Amniotic epithelial cell (primary cell): ENCODE measurements around the gene PLXNA3.
A peak's percentile ranks its signal among the peaks of the same experiment; 100 is the strongest.
"Not testable (repeated sequence)": the region's sequence is repeated elsewhere in the genome, so short reads cannot be mapped to it uniquely, and the experiment has no call there.

ENCODE experiments used
- DNase-seq: peaks from one replicate; pipeline ENCODE4 v3.0.0-alpha.2; 2010; ENCODE audit warnings: low read depth

Gene PLXNA3

DNA sequence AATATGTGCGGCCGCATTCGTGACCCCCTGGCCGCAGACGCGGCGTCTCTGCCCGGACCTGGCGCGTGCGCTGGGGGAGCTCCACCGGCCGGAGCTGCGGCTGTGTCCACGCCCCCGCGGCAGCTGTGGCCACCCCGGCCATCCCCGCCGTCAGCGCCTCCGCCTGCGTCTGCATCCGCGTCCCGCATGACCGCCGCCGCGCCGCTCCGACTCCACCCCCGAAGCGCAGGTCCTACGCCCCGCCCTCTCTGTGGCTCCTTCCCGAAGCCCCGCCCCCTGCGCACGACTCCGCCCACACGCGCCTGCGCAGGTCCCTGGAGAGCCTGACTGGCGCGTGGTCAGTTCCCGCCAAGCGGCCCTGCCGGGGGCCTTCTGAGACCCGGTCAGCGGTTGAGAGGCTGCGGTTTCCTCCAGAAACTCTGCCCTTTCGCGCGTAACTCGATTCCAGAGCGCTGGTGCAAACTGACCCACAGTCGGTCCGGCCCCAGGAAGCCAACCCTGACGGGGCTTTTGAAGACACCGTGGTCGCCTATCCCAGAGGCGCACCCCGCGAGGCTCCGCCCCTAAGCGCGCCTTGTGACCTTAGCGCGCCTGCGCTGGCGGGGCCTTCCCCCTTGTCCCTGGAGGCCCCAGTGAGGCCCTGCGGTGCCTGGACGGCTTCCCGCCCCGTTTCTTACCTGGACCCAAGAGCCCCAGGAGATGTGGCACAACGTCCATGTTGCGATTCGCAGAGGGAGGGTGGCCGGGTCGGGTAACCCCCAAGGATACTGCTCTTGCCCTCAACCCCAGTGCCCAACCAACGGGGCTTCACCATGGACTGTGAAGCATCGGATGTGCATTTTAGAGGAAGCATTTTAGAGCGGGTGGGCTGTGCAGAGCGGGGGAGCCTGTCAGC, 20.9 kb downstream of the PLXNA3 start, which contains the start of gene LAGE3:
LAGE3 (minus strand) TSS at position 554 of the 895 bp plus-strand sequence; CDS start at position 188, 366 bp downstream.
- DNase-seq = peak; percentile 80

DNA sequence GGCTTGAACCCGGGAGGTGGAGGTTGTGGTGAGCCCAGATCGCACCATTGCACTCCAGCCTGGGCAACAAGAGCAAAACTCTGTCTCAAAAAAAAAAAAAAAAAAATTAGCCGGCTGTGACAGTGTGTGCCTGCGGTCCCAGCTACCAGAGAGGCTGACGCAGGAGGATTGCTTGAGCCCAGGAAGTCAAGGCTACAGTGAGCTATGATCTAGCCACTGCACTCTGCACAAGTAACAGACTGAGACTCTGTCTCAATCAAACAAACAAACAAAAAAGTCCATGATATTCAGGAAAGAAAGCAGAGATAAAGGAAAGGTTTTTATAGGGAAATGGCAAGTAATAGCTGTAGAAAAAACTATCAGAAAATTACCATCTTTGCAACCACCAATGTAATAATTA, 23.1 kb downstream of the PLXNA3 start:
- DNase-seq = no peak

DNA sequence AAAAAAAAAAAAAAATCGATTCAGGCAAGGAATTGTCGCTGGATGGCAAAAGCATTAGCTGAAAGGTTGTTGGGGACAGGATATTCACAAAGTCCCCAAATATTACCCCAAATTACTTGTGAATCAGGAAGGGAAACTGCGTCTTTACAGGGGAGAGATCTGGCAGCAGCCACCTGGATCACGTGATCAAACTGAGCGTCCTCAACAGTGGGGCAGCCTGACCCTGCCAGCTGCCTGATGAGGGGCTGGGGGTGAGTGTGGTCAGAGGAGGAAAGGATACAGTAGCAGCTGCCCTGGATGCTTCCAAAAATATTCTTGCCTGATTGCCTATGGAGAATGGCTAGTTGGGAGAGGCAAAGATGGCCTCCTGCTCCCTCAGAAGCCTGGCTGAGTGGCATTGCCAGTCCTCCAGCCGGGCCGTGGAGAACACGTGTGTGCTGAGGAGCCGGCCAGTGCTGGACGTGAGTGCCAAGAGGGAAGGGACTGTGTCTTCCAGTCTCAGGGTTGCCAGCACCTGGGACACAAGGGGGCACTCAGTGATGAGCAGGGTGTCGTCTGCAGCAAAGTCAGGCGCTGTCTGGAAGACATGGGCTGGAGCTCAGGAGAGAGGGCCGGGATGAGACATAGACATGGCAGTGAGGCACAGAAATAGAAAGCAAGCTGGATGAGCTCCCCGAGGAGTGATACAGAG, 24.0 kb downstream of the PLXNA3 start:
- no peak for DNase-seq

DNA sequence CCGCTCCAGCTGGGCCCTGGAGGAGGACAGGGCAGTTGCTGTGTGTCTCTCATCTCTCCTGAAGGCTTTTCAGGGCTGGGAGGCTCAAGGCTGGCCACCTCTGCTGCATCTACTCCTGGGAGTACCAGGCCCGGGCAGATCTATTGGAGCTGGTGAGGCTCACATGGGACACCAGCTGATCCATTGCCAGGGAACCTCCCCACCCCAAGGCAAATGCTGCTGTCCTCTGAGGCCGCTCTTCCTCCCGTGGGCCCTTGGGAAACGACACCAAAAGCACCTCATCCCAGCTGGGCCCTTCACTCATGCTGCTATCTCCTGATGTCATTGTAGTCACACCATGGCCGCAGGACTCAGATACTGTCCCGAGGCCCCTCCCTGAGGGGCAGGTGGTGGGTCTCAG, 24.7 kb downstream of the PLXNA3 start:
- DNase-seq = no peak

DNA sequence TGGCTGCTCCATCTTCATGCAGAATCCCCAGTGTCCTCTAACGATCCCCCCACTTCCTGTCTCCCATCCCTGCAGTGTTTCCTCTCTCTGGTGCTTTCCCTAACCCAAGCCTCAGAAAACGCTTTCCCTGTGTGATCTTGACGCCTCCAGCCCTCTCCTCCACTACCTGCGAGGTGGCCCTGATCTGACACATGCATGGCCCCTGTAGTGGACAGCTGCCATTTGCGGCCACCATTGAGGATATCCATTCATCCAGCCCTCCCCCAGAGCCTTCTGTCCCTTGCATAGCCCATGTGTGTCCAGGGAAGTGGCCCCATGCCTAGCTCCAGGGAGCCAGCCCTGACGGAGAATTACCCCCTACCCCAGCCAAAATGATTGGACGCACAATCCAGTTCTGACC, 25.2 kb downstream of the PLXNA3 start:
- no peak for DNase-seq

DNA sequence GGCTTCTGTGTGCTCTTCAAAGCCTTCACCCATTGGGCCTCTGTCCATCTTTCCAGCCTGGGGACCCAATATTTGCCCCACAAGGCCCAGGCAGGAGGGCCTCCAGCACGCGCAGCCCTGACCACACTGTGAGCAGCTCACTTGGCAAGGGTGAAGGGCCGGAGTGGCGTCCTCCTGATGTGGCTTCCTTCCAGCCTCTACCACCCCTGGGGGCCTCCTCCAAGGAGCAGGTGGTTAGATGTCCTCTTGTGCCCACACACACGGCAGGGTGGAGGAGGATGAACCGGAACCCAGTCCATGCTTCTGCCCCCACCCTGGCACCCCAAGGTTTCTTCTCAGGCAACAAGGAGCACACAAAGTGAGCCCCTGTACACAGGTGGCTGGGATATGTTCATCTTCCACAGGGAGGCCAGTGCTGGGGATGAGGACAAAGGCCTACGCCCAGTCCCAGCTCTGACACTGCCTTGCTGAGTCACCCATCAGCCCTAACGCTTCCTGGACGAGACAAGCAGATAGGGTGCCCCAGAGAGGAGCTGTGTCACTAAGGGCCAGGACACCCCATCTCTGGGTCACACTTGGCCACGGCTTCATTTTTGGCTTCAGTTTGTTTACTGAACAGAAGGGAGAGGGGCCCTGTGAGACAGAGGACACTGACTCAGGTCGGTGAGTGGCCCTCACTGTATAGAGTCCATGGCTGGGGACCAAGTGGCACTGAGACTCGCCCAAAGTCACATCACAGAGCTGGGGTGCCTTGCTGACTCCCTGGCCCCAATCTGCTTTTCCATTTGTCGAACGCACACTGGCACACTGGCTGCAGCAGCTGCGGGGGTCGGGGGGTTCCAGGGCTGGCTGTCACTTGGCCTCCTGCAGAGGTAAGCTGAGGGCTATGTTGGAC, 26.4 kb downstream of the PLXNA3 start:
- DNase-seq = no peak

DNA sequence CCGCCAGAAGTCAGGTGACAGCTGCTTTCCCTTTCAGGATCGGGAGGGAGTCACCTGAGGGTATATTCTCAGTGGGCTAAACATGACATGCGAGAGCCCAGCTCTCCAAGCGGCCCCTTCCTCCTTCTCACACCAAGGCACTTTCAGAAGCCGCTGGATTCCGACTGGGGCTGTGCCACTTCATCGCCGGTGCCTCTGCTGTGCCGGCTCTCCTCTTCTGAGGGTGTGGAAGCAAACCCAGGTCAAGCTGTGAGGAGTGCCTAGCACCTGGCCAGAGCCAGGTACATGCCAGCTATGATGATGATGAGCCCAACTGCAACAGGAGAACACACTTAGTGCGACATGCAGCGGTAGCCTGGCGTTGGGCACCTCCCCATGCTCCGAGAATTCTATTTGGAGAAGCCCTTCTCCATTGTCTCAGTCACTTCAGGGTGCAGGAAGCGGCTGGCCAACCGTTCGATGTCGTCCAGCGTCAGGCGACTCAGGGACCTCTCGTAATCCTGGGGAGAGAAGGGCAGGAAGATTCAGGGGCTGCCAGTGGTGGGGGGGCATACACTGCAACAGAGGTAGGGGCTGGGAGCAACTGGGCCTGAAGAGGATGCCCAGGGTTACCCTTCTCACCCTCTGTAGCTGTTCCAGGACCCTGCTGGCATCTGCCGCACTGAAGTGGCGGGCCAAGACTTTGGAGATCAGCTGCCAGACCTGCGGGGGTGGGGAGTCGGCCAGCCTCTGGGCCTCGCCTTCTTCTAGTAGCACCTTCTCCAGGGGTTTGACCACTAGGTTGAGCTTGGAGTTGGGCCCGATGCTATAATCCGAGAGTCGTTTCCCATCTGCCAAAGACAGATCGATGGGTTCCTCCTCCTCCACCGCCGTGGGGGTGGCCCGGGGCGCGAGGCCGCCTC, 27.3 kb downstream of the PLXNA3 start:
- DNase-seq = no peak

DNA sequence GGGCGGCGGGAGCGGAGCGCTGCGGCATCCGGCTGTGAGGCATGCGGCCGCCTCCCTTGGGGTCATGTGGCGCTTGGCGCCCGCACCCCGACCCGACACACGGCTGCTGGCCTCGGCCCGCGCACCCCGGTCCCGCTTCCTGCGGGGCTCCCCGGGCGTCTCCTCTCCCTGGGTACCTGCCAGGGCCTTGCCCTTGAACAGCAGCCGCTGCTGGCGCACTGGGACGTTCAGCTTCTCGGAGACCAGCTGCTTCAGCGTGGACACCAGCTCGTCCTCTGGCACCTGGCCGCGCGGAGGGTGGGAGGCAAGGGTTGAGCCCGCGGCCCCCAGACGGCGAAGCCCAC, 27.9 kb downstream of the PLXNA3 start:
- no peak for DNase-seq

DNA sequence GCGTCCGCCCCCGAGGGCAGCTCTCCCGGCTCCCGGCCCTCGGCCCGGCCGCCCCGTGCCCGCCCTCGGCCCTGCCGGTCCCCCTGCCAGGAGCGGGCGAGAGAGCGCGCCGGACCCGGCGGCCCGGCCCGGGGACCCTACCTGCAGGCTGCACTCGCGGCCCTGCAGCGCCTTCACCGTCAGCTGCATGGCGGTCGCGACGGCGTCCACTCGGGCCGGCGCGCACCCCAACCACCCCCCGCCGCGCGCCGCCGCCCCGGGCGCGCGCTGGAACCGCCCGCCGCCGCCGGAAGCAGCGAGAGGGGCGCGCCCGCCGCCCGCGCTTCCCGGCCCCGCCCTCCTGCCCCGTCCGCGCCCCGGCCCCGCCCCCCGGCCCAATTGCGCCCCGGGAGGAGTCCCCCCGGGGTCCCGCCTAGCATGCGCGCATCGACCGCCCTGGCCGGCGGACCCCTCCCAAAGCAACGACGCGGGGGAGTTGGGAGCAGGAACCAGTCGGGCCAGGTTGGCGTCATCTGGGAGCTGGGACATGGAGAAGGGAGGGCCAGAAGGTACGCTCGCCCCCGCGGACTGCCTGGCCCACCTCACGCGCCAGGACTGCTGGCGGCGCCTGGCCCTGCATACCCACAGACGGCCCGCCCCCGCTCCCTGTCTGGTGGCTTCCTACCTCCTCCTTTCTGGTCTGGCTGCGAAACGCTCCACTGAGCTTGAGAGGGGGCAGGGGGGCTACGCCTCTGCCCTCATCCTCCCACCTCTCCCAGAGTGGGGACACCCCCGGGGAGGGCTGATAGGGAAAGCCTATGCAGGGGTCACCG, 28.5 kb downstream of the PLXNA3 start, which contains the start of gene UBL4A:
UBL4A (minus strand) TSS at position 220 of the 812 bp plus-strand sequence; CDS start at position 189, 31 bp downstream.
- DNase-seq = peak; percentile 80

DNA sequence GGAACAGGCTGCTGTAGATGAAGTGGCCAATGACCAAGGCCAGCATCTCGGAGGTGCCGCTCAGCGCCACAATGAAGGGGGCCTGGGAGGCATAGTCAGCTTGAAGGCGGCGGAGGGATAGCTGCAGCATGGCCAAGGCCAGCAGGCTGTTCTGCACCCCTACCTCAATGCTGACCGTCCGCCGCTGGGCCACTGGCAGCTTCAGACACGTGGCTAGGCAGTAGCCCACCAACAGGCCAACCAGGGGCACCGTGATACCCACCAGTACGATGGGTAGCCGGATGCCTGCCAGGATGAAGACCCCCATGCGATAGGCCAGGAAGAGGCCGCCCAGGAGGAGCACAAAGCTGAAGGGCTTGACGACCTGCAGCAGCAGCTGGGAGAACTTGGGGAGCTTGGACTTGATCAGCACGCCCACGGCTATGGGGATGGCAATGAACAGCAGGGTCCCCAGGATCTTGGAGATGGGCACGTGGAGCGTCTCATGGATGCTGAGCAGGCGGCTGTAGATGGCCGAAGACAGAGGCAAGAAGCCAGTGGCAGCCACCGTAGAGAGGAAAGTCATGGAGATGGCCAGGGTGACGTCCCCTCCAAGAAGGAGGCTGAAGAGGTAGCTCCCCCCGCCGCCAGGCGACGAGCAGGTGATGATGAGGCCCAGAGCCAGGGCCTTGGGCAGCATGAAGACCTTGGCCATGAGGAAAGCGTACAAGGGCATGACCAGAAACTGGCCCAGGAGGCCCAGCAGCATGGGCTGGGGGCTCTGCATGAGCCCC, 29.6 kb downstream of the PLXNA3 start:
- DNase-seq = no peak

DNA sequence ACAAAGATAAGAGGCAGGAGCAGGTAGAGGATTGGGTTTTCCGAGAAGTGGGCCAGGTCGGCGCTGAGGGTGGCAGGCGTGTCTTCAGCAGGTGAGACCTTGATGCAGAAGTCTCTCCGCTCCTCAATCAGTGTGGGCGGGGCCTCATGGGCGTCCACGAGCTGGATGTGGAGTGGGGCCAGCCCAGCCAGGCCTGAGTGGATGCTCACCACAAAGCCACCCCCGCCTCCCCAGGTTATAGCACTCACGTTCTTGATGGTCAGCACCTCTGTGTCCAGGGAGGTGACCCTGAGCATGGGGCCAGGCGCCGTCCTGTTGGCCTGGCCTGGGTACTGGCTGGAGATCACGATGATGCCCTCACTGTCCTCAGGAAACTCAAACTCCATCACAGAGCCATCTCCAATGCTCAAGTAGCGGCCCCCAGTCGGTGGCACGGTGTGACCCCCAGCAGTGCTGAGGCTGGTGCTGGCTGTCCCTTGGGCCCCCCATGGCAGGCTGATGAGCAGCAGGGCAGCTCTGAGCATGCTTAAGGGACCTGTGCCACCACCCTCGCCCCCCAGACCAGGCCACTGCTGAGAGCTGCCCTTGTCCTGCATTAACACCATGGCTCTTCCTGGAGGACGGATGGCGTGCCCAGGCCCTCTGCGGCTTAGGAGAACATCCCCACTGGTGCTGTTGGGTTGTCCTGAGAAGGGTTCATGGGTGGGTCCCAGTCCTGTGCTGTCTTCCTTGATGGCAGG, 30.4 kb downstream of the PLXNA3 start:
- no peak for DNase-seq

DNA sequence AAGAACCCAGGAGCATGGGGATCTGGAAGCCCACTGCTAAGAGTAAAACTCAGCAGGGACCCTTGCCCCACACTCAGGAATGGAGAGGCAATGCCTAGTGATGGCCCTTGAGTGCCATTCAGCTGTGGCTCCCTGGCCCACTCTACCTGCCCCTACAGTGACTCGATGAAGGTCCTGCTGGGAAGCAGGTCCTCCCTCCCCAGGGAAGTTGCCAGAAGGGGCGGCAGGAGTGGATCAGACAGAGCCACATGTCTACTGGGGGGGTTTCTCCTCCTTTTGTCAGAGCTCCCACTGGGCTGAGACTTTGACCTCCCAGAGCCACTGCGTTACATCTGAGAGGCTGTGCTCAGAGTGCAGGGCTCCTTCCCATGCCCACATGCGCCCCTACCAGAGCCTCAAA, 31.1 kb downstream of the PLXNA3 start:
- DNase-seq = no peak

DNA sequence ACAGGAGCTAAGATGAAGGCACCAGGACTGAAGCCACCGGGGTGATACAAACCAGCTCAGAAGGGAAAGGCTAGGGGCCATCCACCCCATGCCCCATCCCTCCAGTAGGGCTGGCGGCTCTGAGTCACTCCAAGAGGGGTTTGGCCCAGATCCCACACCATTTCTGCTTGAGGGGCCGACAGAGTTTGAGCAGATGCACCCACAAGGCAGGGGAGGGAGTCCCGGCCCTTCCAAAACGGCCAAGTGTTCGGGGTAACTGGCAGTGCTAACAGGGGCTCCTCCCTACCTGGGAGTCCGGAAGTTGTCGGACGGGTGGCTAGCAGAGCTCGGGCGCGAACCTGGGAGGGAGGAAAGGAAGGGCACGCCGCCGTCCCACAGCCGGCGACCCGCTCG, 31.9 kb downstream of the PLXNA3 start:
- peak; percentile 45 for DNase-seq

DNA sequence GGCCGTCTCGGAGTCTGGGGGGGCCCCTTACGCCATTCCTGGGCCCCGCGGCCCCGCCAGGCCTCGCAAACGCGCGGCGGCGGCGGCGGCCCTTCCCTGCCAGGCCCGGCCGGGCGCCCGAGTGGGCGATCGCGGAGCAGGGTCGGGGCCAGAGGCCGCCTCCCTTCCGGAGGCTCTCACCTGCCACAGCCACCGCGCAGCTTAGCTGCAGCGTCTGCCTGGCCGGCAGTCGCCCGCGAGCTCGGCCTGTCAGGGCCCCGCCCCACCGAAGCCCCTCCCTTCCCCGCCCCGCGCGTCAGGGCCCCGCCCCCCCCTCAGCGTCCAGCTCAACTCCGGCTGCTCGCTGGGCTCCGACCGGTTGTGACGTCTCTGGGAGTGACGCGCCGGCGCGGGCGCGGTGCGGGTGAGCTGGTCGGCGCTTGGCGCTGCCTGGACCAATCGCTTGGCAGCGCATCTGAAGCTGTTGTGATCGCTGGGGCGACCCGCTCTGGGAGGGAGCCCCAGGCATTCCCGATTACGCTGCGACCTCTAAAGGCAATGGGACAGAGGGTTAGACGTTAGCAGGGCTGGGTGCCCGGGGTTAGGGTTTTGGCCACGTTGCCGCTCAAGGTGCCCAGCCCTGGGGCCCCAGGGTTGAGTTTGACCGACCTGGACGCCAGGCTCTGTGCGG, 32.5 kb downstream of the PLXNA3 start, which contains the start of gene SLC10A3:
SLC10A3 (minus strand) TSS at position 216 of the 670 bp plus-strand sequence. CDS start 1,689 bp downstream, outside the sequence.
- DNase-seq = peak; percentile 88

DNA sequence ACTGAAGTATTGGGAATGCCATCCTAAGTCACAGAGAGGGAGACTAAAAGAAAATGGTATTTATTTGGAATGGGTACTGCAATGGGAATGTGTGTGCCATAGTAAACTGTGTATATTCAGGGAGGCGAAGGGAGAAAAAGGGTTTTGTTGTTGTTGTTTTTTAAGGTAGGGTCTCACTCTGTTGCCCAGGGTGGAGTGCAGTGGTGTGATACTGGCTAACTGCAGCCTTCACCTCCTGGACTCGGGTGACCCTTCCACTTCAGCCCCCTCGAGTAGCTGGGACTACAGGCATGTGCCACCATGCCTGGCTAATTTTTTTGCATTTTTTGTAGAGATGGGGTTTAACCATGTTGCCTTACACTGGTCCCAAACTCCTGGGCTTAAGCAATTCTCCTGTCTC, 36.6 kb downstream of the PLXNA3 start:
- no peak for DNase-seq

DNA sequence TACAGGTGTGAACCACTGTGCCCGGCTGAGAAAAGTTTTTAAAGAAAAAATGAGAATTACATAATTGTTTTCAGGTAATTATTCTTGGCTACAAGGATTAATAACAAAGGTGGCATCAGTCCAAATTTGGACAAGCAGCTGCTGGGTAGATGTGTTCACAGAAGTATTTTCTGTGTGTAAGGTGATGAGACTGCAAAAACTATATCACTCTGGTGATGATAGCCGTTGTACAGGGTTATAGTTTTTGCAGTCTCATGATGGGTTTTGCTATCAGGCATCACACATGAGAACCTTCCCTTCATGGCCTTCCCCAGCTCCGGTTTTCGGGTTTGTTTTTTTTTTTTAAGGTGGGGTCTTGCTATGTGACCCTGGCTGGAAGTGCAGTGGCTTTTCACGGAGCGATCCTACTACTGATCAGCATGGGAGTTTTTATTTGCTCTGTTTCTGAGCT, 37.4 kb downstream of the PLXNA3 start:
- DNase-seq = no peak

DNA sequence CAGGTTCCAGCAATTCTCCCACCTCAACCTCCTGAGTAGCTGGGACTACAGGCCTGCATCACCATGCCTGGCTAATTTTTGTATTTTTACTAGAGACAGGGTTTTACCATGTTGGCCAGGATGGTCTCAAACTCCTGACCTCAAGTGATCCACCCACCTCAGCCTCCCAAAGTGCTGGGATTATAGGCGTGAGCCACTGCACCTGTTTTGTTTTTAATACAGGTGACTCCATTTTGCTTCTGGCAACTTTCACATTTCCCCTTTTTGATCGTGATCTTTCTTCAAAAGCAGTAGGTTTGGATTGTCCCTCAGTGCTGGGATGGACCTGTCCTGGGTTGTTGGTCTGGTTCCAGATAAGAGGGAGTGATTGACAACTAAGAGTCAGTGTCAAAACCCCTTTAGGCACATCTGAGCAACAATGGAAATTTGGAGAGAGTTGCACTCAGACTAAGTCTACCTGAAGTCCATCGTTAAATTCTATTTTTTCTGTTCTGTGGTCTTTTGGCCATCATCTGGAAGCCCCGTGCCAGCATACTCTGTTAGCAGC, 38.6 kb downstream of the PLXNA3 start:
- not testable (repeated sequence) for DNase-seq

DNA sequence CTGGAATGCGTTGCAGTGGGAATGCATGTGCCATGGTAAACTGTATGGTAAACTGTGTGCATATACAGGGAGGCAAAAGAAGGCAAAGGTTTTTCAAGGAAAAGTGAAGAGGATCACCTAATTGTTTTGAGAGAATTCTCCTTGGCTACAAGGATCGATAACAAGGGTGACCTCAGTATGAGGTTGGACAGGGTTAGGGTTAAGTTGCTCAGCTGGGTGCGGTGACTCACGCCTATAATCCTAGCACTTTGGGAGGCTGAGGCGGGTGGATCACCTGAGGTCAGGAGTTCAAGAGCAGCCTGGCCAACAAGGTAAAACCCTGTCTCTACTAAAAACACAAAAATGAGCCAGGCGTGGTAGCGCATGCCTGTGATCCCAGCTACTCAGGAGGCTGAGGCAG, 43.3 kb downstream of the PLXNA3 start:
- not testable (repeated sequence) for DNase-seq
